ENCODE data around the gene INS. TPM values are rescaled to one million over a fixed set of nuclear protein-coding genes. Genes with fewer than 3 reads are reported as not detected.

The INS gene
- total RNA-seq, 1 experiment from 2014 or later, result not detected

- Histone ChIP-seq H3K27ac (ENCODE audit: insufficient read length, low read depth, low read length) (no peak overlapping the region), H2AK5ac (ENCODE audit: insufficient read length, low read length) (no peak overlapping the region), H3T11ph (ENCODE audit: low read length) (no peak overlapping the region), H4K20me1 (ENCODE audit: control insufficient read depth, insufficient read depth, insufficient read length) (no peaks in the 10 kb centered on the region), H2BK12ac (ENCODE audit: insufficient read length, low read depth, low read length) (no peak overlapping the region), H3K9me3 (ENCODE audit: control insufficient read depth, low read depth, low read length) (no peaks in the 10 kb centered on the region), H3K79me1 (ENCODE audit: insufficient read depth, low read depth, low read length, poor library complexity, severe bottlenecking) (no peaks in the 10 kb centered on the region), H4K5ac (ENCODE audit: insufficient read length, low read depth, low read length) (no peak overlapping the region), H4K8ac (replicated peaks; ENCODE audit: insufficient read length, low read depth, low read length) (no peak overlapping the region), H3K23ac (ENCODE audit: insufficient read length, low read depth, low read length) (no peak overlapping the region), H2AFZ (ENCODE audit: low read length) (no peak overlapping the region), H3K56ac (ENCODE audit: insufficient read length, low read depth, low read length) (no peak overlapping the region), H3K27me3 (ENCODE audit: insufficient read depth, low read length) (no peaks in the 10 kb centered on the region), H3K4me1 (ENCODE audit: insufficient read depth, low read length) (no peaks in the 10 kb centered on the region), H3K23me2 (ENCODE audit: insufficient read length, low read depth, low read length, poor library complexity, severe bottlenecking) (no peaks in the 10 kb centered on the region), H3K14ac (ENCODE audit: insufficient read depth, low read length) (no peak overlapping the region; the same call in 1 of the 2 replicates), H2BK15ac (ENCODE audit: low read depth, low read length) (no peak overlapping the region), H3K79me2 (ENCODE audit: insufficient read depth, low read length) (no peaks in the 10 kb centered on the region), H3K18ac (ENCODE audit: insufficient read length, low read depth, low read length) (no peak overlapping the region), H3K4ac (ENCODE audit: low read depth, low read length) (no peak overlapping the region), H3K9ac (ENCODE audit: extremely low read depth, insufficient read length, low read length) (no peak overlapping the region), H3K4me2 (ENCODE audit: insufficient read depth, insufficient read length, low read length) (no peak overlapping the region), H4K91ac (ENCODE audit: insufficient read length, low read depth, low read length) (no peak overlapping the region), H2BK5ac (ENCODE audit: insufficient read length, low read length) (no peak overlapping the region), H2BK20ac (ENCODE audit: low read depth, low read length, poor library complexity, severe bottlenecking) (no peak overlapping the region), H2BK120ac (ENCODE audit: low read depth, low read length, poor library complexity, severe bottlenecking) (no peak overlapping the region)
- Mint-ChIP-seq H3K36me3 (ENCODE audit: insufficient read depth in 1 of 3, low read depth in 3 of 3) (peaks cover 0 to 5% (median 2%) of the 10 kb centered on the region in 3 experiments; a peak in 3 of 7 replicates), H3K4me3 (no peak overlapping the region), H3K27ac (no peak overlapping the region), H3K9me3 (peaks cover 9% of the 10 kb centered on the region in 2 experiments), H3K27me3 (ENCODE audit: low read depth) (peaks cover 52% of the 10 kb centered on the region), H3K4me1 (peaks cover 0 to 13% of the 10 kb centered on the region in 2 experiments; a peak in 2 of 4 replicates)
- TF ChIP-seq CTCF (conservative IDR thresholded peaks at IDR 0.05), result no peak
- WGBS (ENCODE audit: extremely low coverage, insufficient read length, low lambda C conversion rate), result no CpG with 5 or more reads among the region's 19 CpGs
- no peak for DNase-seq
These were observed 38.6 kb downstream of the INS start for GRCh38 chr11:2122222-2122906.

All from H9 (cell line).